ENCODE measurements around the gene TOX3. TPM values are rescaled to one million over a fixed set of nuclear protein-coding genes. Genes with fewer than 3 reads are reported as not detected.

The TOX3 gene
- total RNA-seq, 1 experiment from 2014 or later: 20.2 TPM

DNA sequence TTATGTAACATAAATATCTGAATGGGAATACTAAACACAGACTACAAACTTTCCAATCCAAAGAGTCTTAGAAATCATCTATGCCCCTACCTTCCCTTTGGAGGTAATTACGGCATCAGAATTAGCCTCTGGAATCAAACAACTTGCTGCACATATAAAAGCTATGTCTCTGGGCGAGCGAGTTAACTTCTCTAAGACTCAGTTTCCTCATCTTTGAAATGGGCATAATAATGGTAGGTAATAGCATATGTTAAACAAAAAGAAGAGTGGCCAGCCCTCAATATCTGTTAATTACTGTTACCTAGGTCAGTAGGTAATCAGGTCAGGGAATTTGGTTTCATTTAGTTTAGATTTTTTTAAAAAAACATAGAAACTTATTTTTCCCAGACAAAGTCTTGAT, 153.5 kb downstream of the TOX3 start (continued):
- TF ChIP-seq NFE2L1 (CRISPR knock-in tag; IDR thresholded peaks at IDR 0.05) (no peak), SMAD3 (CRISPR knock-in tag; IDR thresholded peaks at IDR 0.05; ENCODE audit: borderline replicate concordance) (no peak), GRHL2 (CRISPR knock-in tag; IDR thresholded peaks at IDR 0.05; ENCODE audit: insufficient replicate concordance, severe bottlenecking) (no peak)

DNA sequence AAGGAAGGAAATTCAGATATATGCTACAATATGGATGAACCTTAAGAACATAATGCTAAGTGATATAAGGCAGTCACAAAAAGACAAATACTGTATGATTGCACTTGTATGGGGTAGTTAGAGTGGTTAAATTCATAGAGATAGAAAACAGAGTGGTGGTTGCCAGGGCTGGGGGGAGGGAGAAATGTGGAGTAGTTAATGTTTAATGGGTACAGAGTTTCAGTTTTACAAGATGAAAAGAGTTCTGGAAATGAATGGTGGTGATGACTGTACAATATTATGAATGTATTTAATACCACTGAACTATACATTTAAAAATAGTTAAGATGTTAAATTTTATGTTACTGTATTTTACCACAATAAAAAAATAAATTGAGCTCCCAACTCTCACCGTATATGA, 157.9 kb downstream of the TOX3 start:
- no peak overlapping the region for H3K4me3 Mint-ChIP-seq
- ChIA-PET POLR2A (no interaction called here), CTCF (no interaction called here)
- TF ChIP-seq, protein P1, sequence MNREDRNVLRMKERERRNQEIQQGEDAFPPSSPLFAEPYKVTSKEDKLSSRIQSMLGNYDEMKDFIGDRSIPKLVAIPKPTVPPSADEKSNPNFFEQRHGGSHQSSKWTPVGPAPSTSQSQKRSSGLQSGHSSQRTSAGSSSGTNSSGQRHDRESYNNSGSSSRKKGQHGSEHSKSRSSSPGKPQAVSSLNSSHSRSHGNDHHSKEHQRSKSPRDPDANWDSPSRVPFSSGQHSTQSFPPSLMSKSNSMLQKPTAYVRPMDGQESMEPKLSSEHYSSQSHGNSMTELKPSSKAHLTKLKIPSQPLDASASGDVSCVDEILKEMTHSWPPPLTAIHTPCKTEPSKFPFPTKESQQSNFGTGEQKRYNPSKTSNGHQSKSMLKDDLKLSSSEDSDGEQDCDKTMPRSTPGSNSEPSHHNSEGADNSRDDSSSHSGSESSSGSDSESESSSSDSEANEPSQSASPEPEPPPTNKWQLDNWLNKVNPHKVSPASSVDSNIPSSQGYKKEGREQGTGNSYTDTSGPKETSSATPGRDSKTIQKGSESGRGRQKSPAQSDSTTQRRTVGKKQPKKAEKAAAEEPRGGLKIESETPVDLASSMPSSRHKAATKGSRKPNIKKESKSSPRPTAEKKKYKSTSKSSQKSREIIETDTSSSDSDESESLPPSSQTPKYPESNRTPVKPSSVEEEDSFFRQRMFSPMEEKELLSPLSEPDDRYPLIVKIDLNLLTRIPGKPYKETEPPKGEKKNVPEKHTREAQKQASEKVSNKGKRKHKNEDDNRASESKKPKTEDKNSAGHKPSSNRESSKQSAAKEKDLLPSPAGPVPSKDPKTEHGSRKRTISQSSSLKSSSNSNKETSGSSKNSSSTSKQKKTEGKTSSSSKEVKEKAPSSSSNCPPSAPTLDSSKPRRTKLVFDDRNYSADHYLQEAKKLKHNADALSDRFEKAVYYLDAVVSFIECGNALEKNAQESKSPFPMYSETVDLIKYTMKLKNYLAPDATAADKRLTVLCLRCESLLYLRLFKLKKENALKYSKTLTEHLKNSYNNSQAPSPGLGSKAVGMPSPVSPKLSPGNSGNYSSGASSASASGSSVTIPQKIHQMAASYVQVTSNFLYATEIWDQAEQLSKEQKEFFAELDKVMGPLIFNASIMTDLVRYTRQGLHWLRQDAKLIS (CRISPR knock-in tag; IDR thresholded peaks at IDR 0.05; ENCODE audit: borderline replicate concordance): no peak
- no peaks in the 10 kb centered on the region for H3K27me3 Mint-ChIP-seq (ENCODE audit: low read depth)
- no peaks in the 10 kb centered on the region for H3K9me3 Mint-ChIP-seq
- DNase-seq (ENCODE audit: low spot score) (no peak), ATAC-seq (no peak)
- no peaks in the 10 kb centered on the region for H3K4me1 Mint-ChIP-seq
- no peaks in the 10 kb centered on the region for H3K36me3 Mint-ChIP-seq
- H3K27ac Mint-ChIP-seq: no peak overlapping the region

Data from WTC11 (cell line).